CD4-positive, alpha-beta T cell treated with Interleukin-10 for 1 hour (primary cell): ENCODE measurements around the gene VAV2.
A peak's percentile ranks its signal among the peaks of the same experiment; 100 is the strongest.

ENCODE experiments used
- DNase-seq: peaks from one replicate; pipeline ENCODE4 v3.0.0-alpha.2; 2020

VAV2 gene

GRCh38 chr9:133735931-133736330, 256.2 kb downstream of the VAV2 start:
- no peak for DNase-seq

GRCh38 chr9:133735415-133735775, 256.7 kb downstream of the VAV2 start:
- DNase-seq, result no peak

DNA sequence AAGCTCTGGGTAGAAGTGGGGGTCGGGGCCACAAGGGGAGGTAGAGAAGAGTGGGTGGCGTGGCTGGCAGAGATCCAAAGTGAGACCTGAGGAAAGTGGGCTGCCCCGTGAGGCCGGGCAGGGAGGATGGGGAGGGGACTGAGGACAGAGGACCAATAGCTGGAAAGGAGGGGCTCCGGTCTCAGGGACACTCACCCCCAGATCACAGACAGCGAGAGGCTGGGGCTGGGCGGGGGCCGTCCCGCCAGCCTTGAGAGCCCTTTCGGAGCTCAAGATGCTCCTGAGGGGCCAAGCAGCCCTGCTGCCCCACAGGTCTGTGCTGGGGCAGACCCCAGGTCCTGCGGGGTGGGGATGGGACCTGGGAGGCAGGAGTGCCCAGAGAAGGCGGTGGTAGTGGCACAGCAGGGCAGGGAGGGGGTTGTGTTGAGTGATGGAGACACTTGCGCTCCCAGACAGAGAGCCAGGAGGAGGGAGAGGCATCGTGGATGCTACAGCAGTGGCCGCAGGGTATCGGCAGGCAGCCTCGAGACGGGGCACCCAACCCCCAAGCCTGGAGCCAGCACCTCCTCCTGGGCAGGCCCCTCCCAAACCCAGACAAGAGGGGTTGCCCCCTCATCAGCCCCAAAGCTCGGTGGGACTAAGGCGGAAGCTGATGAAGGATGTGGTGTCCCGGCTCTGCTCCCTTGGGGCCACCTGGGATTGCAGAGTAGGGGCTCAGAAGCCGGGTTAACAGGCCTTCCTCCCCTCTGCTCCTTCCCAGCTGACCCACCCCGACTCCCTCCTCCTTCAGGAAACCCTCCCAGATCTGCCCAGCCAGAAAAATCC, 257.3 kb downstream of the VAV2 start:
- DNase-seq, result no peak

DNA sequence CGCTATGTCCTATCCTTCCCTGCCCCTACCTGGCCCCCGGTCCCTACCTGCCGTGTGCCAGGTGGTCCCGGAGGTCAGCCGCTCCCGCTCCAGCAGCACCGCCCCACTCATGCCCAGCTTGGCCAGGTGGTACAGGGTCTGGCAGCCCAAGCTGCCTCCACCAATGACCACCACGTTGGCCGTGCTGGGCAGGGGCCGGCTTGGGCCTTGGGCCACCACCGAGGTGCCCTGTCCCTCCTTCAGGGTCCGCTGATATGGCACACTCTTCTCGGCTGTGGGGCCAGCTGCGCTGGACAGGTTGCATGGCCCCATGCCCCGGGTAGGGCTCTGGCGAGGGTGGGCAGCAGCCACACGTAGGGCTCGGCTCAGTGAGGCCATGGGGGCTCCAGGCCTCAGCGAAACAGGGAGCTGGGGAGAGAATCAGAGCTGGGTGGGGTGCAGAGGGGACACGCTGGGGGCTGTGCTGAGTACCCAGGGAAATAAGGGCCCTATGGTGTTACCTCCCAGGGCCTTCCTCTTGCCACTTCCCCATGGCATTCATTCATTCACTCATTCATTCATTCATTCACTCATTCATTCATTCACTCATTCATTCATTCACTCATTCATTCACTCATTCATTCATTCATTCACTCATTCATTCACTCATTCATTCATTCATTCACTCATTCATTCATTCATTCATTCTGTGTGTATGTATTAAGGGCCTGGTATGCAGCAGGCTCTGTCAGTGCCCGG, 258.2 kb downstream of the VAV2 start:
- no peak for DNase-seq

- no peak for DNase-seq
These were observed 258.7 kb downstream of the VAV2 start for GRCh38 chr9:133733421-133733795.

GRCh38 chr9:133732639-133733408, 259.3 kb downstream of the VAV2 start:
- no peak for DNase-seq

DNA sequence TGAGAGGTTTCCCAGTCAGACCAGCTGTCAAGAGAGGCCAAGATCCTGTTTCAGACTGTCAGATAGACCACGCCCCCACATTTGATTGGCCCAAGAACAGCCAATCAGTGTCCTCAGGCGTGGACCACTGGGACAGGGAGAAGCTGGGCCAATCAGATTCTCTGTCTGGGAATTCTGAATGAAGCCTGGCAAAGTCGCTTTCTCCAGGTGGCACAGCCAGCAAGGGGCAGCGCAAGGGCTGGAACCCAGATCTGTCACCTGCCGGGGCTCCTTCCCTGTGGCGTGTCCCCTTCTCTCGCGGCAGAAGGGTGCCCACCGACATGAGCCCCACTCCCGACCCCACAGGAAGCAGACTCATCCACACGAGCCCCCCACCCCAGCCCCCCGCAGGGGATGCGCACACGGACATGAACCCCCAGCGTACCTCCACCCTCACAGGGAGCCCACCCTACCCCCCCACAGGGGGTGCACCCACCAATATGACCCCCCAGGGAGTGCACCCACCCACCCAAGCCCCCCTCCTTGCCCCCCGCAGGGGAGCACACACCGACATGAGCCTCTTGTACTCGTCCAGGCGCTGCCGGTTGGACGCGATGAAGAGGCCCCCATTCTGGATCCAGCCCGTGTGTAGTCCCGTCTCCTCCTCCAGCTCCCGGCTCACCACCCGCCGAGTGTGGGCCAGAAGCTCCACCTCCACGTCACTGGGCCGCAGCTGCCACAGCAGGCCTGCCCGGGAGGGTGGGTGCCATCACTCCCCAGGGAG, 260.1 kb downstream of the VAV2 start:
- DNase-seq, result no peak

GRCh38 chr9:133730994-133731715, 261.0 kb downstream of the VAV2 start:
- DNase-seq, result no peak

DNA sequence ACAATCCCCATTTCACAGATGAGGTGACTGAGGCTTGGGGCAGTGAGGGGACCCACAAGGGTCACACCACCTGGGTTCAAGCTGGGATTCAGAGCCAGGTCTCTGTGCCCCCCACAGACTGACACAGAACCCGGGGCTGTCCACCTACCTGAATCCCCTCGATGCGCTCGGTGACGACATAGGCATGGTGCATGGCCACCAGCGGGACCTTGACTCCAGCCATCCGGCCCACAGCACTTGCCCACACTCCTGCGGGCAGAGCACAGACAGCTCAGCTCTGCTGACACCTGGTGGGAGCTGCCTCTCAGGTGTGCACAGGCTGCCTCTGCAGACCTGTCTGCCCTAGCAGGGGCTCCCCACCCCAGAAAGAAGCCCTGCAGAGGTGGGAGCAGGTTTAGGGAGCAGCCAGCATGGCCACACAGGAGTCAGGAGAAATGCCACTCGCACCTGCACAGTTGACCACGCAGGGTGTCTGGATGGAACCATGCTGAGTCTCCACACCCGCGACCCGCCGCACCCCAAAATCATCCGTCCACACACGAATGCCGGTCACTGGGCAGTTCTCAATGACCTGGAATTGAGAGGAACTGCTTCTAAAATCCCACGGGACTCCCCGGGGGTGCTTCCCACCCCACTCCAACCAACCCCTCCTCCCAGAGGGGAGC, 262.4 kb downstream of the VAV2 start:
- DNase-seq, result no peak

- DNase-seq, result no peak
These were observed 263.1 kb downstream of the VAV2 start for GRCh38 chr9:133728856-133729616.

DNA sequence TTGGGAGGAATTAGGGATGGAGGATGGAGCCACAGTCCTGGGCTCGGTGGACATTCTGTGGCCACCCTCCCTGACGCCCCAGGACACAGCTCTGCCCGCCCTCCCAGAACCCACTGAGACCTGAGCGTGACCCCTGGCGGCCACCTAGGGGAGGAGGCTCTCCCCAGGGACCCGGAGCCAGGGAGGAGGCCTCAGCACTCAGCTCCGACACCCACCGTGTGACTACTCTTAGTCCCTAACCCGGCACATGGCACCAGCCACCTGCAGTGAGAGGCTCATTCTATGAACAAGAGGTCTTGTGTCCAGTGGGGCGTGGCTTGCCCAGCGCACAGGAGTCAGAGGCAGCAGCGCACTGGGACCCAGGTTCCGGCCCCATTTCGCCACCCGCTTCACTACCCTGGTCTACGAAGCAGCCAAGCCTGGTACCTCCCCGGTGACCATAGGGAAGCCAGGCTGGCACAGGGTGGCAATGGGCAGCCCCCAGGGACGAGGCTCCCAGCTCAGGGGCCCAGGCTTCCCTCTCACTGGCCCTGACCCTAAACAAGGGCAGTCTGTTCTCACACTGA, 264.2 kb downstream of the VAV2 start:
- DNase-seq, result no peak

DNA sequence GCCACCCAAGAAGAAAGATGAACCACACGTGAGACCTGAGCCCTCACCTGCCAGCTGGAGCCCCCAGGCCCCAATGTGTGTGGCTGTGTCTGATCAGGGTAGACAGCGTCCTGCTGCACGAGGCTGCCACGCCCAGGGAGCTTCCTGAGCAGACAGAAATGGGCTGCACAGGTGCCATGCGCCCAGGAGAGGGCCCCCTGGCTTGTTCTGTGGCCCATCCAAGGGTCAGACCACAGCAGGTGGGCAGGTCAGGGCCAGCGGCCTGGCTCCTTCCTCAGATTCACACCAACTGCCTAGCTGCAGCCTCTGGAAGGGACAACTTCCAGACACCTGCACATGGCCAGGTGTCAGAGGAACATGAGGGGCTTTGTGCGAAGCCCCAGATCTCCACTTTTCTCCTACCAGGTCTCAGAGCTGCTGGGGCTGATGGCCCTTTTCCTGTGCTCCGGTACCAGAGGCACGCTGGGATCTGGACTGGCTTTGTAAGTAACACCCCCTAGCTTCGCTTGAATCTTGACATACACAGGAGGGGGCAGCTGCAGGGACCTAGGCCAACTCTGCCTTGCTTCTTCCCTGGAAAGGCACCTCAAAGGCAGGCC, 264.7 kb downstream of the VAV2 start:
- DNase-seq, result no peak

DNA sequence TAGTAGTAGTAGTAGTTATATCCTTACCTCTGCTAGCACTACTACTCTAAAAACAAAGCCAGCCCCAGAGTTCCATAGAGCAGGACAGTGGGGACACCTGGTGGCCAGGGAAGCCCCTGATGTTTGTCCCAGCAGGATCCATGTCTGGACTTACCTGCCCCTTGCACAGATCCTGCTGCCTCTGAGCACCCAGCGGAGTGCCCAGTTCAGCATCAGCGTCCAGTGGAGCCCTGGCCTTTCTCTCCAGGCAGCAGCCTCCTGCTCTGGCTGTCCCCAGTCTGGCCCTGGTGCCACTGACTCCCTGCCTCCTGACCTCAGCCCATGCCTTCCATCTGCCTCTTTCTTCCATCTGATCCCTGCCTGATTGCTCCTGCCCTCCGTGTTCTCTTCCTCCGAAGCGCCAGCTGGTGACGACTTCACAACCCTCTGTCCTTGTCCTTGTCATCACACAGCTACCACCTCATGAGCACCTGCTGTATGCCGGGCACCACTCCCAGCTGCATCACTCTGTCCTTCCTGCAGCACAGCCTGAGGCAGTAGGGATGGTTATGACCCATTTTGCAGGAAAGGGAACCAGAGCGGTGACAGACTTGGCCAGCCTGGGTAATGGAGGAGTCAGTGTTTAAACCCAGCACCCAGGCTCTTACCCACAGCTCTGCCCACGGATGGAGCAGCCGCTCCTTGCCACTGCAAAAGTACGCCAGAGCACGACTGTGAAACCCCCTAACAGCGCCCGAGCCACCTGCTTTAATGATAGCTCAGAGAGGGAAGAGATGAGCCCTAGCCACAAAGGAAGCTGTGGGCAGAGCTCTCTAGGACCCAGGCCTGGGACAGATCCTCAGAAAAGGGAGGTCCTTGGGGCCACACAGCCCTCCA, 265.5 kb downstream of the VAV2 start:
- peak; percentile 69 for DNase-seq

- no peak for DNase-seq
These were observed 266.2 kb downstream of the VAV2 start for GRCh38 chr9:133725886-133726285.

DNA sequence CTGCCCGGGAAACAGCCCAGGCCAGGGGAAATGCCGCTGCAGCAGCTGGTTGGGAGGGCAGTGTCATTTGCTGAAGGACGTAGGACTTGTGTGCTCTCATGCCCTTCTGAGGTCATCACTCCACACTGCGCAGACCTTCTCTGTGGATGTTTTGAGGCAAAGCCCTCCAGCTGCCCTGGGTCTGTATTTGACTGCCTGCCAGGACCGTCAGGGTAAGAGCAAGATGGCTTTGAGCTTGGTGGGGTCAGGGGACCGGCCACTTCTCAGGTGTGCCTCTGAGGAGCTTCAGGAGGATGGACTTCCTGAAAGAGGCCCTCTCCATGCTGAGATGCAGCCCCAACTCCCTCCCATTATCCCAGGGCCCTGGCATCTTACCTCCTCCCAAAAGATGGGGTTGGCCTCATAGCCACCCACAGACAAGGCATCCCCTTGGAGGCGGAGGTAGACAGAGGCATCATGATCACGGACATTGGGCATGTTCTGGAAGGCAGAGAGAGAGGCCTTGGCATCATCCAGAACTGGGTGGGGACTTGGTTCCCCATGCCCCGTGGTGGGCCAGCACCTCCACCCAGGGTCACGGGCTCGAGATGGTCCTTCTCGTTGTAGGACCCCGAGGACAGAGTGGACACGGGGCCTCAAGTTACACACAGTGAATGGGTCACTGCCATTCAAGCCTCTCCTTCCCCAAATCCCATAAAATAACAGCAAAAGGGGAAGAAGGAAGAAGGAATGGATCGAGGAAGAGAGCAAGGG, 273.4 kb downstream of the VAV2 start:
- DNase-seq, result no peak

DNA sequence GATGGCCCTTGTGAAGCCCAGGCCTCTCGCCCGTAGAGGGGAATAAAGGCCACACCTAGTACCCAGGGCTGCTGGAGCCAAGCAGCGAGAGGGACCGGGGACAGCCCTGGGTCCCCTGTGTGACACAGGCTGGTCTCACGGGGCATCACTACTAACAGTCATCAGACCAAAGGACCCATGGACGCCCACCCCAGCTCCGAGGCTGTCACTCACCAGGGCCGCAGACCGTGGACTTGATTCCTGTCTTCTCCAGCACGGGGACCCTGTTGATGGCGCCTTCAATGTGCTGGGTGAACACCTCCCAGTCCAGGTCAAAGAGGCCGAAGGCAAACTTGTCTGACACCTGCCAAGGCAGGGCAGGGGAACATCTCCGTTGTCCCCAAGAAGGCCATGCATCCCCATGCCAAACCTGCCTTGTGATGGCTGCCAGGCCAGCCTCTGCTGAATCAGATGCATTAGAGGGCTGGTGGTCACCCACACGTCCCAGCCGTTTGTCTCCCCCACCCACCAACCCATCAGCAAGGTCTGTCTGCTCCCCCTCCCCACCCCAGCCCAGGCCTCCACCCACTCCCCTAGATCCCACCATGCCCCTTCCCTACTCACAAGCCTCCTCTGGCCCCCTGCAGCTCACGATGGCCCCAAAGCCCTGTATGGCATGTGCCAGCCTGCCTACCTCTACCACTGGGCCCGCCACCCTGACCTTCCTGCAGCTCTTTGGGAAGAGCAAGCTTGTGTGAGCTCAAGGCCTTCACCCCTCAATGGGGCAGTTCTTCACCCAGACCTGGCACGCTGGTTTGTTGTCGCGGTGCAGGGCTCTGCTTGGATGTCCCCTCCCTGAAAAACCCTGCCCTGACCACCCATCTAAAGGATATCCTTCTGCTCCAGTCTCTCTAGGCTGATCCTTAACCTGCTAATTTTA, 274.8 kb downstream of the VAV2 start:
- DNase-seq, result no peak

DNA sequence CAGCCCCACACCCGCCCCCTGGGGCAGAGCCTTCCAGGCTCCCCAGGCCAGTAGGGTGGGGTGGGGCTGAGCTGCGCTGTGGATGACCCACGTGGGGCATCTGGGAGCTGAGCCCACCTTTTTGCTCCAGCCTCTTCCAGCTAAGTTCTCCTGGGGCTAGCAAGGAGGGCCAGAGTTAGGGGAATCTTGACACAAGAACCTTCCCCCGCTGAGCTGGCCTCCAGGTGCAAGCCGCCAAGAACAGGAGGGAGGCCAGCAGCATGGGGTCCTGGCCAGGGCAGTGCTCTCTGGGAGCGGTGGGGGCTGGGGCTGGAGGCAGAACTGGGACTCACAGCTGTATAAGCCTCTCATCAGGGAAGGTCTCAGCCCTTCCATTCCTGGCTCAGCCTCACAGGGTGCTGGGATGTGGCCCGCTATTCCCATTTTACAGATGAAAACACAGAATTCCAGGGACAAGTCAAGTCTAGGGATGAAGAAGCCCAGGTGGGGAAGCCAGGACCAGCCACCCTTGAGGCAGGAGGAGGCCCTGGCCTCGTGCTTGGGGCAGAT, 275.5 kb downstream of the VAV2 start:
- no peak for DNase-seq
